ENCODE data around the gene LRP11.

DNA sequence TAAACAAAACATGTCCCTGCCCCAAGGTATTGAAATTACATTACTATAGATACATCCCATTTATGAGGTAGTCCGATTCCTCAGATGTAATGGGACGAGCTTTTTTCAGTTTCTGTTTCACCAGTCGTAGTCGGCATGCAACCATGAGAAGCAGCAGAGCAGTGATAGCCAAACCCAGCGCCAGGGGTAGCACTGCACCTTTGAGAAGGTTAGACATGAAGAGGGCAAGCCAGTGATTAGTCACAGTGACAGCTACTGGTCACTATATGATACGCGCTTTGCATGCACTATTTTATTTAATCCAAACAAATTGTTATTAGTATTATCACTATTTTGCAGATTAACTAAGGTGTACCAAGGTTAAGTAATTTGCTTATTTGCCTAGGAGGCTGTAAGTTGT lies 43.7 kb downstream of the LRP11 start:
- TF ChIP-seq EZH2 (optimal IDR thresholded peaks at IDR 0.05; ENCODE audit: low read depth, low read length) (no peak), EZH2phosphoT487 (IDR thresholded peaks at IDR 0.05; ENCODE audit: low read length) (no peak)
- TF ChIP-seq, protein P1, sequence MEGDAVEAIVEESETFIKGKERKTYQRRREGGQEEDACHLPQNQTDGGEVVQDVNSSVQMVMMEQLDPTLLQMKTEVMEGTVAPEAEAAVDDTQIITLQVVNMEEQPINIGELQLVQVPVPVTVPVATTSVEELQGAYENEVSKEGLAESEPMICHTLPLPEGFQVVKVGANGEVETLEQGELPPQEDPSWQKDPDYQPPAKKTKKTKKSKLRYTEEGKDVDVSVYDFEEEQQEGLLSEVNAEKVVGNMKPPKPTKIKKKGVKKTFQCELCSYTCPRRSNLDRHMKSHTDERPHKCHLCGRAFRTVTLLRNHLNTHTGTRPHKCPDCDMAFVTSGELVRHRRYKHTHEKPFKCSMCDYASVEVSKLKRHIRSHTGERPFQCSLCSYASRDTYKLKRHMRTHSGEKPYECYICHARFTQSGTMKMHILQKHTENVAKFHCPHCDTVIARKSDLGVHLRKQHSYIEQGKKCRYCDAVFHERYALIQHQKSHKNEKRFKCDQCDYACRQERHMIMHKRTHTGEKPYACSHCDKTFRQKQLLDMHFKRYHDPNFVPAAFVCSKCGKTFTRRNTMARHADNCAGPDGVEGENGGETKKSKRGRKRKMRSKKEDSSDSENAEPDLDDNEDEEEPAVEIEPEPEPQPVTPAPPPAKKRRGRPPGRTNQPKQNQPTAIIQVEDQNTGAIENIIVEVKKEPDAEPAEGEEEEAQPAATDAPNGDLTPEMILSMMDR (IDR thresholded peaks at IDR 0.05; ENCODE audit: low read length) = peak; percentile 49

Measured in MM.1S (cell line).